Fibroblast of lung (primary cell): ENCODE measurements around the gene C1RL.

ENCODE experiments used
- EZH2 ChIP-seq: IDR thresholded peaks from 2 replicates; pipeline ENCODE4 v1.5.1; 2012; ENCODE audit warnings: low read length, control low read depth, mild to moderate bottlenecking; ENCODE audit errors: missing control alignments
- TF ChIP-seq, protein P1 (sequence below), 2 donors: IDR thresholded peaks in 1 of 2; conservative IDR thresholded peaks in 1 of 2; 1 replicate in 1 of 2; 2 replicates in 1 of 2; pipeline ENCODE4 v1.5.1; 2011 to 2012; ENCODE audit warnings: low read length in 2 of 2, control low read depth in 1 of 2, inconsistent platforms in 1 of 2, low read depth in 1 of 2, mild to moderate bottlenecking in 1 of 2

DNA sequence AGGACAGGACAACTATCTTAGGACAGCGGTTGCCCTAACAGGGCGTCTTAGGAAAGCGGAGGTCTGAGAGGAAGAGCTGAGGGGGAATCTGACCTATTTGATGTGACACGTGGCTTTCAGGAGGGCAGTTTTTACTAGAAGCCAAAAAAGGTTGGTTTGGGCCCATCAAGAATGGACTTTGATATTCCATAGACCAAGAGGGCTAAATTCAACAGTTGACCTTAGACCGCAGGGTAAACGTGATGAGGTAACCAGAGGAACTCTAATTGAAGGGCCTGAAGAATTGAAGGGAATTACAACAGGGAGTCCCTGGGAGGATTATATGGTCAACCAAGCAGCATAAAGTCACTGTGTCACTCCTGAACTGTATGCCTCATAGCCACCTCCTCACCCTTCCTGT is 37.0 kb downstream of the C1RL start:
- TF ChIP-seq, protein P1, sequence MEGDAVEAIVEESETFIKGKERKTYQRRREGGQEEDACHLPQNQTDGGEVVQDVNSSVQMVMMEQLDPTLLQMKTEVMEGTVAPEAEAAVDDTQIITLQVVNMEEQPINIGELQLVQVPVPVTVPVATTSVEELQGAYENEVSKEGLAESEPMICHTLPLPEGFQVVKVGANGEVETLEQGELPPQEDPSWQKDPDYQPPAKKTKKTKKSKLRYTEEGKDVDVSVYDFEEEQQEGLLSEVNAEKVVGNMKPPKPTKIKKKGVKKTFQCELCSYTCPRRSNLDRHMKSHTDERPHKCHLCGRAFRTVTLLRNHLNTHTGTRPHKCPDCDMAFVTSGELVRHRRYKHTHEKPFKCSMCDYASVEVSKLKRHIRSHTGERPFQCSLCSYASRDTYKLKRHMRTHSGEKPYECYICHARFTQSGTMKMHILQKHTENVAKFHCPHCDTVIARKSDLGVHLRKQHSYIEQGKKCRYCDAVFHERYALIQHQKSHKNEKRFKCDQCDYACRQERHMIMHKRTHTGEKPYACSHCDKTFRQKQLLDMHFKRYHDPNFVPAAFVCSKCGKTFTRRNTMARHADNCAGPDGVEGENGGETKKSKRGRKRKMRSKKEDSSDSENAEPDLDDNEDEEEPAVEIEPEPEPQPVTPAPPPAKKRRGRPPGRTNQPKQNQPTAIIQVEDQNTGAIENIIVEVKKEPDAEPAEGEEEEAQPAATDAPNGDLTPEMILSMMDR (conservative IDR thresholded peaks at IDR 0.05 in 1 of 2, IDR thresholded peaks at IDR 0.05 in 1 of 2; ENCODE audit: low read depth in 1 of 2, low read length in 2 of 2) = no peak
- TF ChIP-seq EZH2 = no peak
